M059J (cell line): ENCODE results near the gene NNAT. TPM values are rescaled to one million over a fixed set of nuclear protein-coding genes. Genes with fewer than 3 reads are reported as not detected.
A peak's percentile ranks its signal among the peaks of the same experiment; 100 is the strongest.

Experiments used
- DNase-seq: peaks from one replicate; pipeline ENCODE4 v3.0.0-alpha.2; 2012; ENCODE audit warnings: low read depth
- total RNA-seq: library from RNA; depleted of rRNA; stranded (reverse); fragments of >200 nt; shearing (Covaris generic); gene quantifications from 2 replicates; pipeline ENCODE4 v1.2.3, GENCODE V29; 2014

The NNAT gene
- total RNA-seq, 1 experiment from 2014 or later, result not detected

GRCh38 chr20:37523911-37524700 is 3.1 kb downstream of the NNAT start:
- no peak for DNase-seq

- DNase-seq, result peak; percentile 97
Observed at GRCh38 chr20:37524859-37525708, 4.0 kb downstream of the NNAT start.

DNA sequence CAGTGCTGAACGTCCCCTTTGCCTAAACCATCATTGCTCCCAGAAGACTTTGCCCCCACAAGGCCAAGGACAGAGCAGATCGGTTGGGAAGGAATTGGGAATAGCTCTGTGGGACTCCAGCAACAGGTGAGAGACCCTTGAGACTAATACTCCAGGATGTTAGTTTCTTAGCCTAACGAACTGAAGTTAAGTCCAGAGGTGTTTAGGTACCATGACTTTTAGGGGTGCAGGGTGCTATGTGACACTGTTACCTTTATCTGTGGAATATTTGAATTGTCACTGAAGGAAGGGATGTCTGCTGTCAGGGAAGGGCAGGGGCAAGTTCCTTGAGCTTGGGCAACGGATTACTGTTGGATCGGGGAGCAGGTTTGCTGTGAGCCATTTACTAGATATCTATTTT is 4.8 kb downstream of the NNAT start:
- DNase-seq, result no peak

DNA sequence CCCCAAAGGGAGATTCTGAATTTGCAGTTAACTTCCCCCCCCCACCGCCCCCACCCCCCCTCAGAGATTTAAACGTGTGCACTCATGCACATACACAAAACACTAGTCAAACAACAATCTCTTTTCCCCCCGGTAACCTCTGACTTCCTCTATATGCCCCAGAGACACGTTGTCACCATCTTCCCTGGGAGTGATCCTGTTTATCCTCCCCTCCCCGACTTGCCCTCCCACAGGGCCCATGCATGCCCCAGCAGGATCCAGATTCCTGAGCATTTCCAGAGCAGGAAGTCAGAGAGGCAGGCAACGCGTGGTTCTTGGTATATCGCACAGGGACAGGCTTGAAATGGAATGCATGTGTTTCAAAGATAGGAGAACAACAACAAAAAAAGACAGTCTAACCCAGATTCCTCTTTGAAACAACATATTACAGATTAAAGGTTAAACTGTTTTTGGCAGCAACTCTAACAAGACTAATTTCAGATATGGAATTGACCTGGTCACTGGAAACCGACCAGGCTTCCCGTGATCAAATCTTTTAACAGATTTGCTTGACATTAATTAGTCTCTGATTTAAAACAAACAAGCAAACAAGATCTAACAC is 5.3 kb downstream of the NNAT start:
- peak; percentile 28 for DNase-seq

- peak; percentile 53 for DNase-seq
Observed at GRCh38 chr20:37526839-37527637, 6.0 kb downstream of the NNAT start.

- peak; percentile 87 for DNase-seq
Observed at GRCh38 chr20:37527638-37528445, 6.8 kb downstream of the NNAT start, which contains the start of gene BLCAP. BLCAP (minus strand) TSS chr20:37527876; CDS start chr20:37519174, 8,702 bp downstream.

DNA sequence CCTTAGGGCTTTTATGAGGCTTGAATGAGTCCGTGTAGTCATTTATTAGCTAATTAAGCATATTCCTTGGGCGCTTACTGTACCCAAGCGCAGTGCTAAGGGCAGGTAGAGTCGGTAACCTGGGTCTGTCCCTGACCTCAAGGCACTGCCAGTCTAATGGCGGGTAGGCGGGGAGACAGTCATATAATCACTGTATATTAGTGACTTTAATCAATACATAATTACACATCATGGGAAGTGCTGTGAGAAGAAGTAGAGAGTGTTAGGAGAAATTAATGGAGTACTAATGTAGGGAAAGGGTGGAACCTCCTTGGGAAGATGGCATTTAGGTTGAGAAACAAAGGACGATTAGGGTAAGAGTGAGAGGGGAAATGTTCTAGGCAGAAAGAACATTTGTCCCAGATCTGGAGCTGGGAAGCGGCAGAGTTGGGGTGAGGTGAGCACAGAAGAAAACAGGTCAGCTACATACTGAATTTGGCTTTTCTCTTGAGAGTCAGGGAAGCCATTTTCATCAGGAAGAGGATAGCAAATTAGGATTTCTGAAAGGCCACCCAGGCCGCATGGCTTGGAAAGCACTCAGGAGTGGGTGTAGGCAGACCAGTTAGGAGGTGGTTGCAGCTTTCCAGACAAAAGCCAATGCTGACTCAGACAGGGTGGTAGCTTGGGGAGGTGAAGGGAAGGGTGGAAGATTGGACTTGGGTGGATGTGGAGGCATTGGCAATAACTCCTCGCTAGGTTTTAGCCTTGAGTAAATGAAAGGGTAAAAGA is 7.6 kb downstream of the NNAT start:
- DNase-seq, result no peak

GRCh38 chr20:37529214-37529967 is 8.3 kb downstream of the NNAT start:
- no peak for DNase-seq

GRCh38 chr20:37529968-37530600 is 9.0 kb downstream of the NNAT start:
- DNase-seq, result no peak

DNA sequence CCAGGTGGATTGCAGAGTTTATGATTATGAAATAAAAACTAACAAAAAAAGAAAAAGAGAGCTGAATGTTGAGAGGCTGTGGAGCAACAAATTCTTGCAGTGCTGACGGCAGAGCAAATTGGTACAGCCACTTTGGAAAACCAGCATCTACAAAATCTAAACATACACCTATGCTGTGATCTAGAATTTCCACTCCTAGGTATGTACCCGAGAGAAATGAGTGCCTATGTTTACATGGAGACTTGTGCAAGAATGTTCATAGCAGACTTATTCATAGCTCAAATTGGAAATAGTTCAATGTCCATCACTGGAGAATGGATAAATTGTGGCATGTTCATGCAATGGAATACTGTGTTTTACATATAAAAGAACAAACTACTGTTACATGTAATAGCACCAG is 9.6 kb downstream of the NNAT start:
- DNase-seq, result no peak

- DNase-seq, result no peak
Observed at GRCh38 chr20:37531856-37532255, 10.8 kb downstream of the NNAT start.

DNA sequence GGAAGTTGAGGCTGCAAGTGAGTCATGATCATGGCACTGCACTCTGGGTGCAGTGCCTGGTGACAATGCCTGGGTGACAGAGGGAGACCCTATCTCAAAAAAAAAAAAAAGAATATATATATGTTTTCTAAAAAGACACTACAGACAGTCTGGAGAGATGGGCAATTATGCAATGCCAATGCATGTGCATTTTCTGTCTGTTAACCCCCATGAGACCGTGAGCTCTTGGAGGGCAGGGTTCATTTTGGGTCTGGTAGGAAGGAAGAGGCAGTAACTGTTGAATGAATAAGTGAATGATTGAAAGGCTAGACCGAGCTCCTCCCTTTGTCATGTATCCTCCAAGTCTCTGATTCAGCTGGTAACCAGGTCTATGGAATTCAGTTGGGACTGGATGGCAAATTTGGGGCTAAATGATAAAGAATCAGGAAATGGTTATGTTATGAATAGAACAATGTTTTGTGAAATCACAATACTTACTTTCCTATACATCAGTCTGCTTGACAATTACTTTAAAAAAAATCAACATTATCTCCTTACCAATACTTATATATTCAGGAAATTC is 12.2 kb downstream of the NNAT start:
- DNase-seq, result no peak

DNA sequence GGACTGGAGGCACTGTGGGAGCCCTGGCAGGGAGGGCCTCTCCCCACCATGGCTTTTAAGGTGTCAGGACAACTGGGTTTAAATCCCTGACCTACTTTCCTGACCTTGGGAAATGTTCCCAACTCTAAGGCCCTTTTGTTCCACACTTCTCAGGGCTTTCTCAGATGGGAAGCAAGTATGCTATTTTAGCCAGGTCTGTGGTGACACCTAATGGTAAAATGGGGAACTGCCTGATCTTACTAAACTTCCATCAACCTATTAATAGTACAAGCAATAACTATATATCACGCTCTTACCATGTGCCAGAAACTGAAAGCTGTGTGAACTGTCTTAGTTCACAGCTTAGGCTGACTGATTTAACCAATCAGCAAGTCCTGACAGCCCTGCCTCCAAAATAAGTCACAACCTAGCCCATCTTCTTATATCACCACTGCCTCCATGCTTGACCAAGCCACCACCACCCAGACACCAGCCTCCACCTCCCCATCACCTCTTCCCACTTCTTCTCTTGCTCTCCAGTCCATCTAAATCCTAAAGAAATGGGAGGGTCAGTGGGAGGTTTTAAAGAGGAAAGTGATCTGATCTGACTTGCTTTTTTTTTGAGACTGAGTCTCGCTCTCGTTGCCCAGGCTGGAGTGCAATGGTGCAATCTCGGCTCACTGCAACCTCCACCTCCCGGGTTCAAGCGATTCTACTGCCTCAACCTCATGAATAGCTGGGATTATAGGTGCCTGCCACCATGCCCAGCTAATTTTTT is 13.5 kb downstream of the NNAT start:
- peak; percentile 85 for DNase-seq

GRCh38 chr20:37535443-37536132 is 14.5 kb downstream of the NNAT start:
- no peak for DNase-seq

- no peak for DNase-seq
Observed at GRCh38 chr20:37537505-37537904, 16.5 kb downstream of the NNAT start.

GRCh38 chr20:37538003-37538402 is 17.0 kb downstream of the NNAT start:
- DNase-seq, result peak; percentile 89

- no peak for DNase-seq
Observed at GRCh38 chr20:37539424-37539823, 18.4 kb downstream of the NNAT start.
